ENCODE data around the gene SHH.

SHH gene

DNA sequence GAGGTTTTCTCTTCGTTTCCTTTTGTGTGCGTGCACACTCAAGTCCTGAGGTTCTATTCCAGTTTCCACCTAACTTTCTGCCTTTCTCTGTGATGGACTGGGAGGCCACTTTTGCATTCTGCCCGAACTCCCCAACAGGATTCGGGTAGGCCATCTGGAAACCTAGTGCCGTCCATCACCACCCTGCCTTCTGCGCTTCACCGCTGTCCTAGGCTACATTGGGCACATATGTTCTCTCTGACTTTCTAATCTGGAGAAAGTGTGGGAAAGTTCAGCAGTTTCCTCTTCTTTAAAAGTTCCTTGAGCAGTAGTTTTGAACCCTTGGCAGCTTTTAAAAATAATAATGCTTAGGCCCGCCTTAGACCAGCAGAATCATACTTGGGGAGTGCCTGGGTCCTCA lies 46.8 kb downstream of the SHH start:
- FAIRE-seq = no peak
- DNase-seq (ENCODE audit: insufficient read length, low spot score) = no peak
- TF ChIP-seq TAF1 (IDR thresholded peaks at IDR 0.05; ENCODE audit: low read depth, low read length) (no peak), SPI1 (IDR thresholded peaks at IDR 0.05; ENCODE audit: low read depth, low read length) (no peak), PAX5 (IDR thresholded peaks at IDR 0.05; ENCODE audit: insufficient read depth, low read length, severe bottlenecking) (no peak), POU2F2 (IDR thresholded peaks at IDR 0.05; ENCODE audit: low read depth, low read length) (no peak), POLR2AphosphoS5 (IDR thresholded peaks at IDR 0.05; ENCODE audit: low read depth, low read length) (no peak), POLR2A (IDR thresholded peaks at IDR 0.05; ENCODE audit: low read depth, low read length) (no peak)

DNA sequence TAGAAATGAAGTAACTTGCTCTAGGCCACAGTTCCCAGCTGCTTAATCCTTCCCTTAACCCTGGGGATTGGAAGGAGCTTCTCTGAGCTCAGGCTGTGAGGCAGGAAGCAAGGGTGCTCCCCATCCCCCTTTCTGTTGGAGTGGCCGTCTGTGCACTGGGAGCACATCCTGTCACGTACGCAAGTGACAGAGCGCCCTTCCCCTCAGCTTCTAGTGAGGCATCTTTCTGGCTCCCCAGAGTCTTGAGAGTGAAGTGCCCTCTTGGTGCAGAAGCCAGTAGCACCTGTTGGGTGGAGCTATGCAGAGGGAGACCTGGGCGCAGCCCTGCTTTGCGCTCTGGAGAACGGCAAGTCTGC lies 47.8 kb downstream of the SHH start:
- FAIRE-seq (no peak), DNase-seq (ENCODE audit: insufficient read length, low spot score) (peak; percentile 41)
- TF ChIP-seq POLR2AphosphoS5 (IDR thresholded peaks at IDR 0.05; ENCODE audit: low read depth, low read length) = no peak
- 0 out of 2 replicates have a peak, but pooled peaks have one; percentile 8 for TF ChIP-seq TAF1 (IDR thresholded peaks at IDR 0.05; ENCODE audit: low read depth, low read length)

DNA sequence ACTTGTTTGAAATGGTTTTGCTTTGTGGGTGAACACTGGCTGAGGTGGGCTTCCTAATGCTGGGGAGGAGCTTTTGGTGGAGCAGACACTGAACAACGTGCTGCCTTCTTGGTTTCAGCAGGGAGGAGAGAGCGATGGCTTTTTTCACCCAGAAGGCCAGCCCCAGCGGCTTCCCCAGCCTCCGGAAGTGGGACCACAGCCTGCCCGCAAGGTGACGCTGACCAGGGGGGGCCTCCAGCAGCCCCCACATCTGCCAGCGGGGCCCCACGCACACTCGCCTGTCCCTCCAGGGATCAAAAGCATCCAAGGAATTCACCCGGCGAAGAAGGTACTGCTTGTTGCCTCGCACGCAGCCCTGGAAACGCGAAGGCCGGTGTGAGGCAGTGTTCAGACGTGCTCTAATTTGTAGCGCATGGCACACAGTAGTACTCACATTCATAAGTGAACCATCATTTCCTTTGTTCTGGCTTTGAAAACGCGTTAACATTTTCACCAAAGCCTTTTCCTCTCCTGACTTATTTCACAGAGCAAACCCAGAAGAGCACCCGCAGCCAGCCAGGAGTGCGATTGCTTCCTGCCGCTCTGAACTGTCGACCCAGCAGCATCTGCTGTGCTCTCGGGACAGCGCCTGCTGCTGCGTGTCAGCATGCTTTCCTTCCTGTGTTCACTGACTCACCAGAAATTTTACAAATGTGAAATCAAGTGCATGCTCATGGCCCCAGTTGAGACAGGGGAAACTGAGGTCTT lies 48.4 kb downstream of the SHH start:
- TF ChIP-seq POLR2AphosphoS5 (IDR thresholded peaks at IDR 0.05; ENCODE audit: low read depth, low read length) = peak; percentile 13; the same call in 1 of the 2 replicates
- no peak for TF ChIP-seq PAX5 (IDR thresholded peaks at IDR 0.05; ENCODE audit: insufficient read depth, low read length, severe bottlenecking)
- TF ChIP-seq POLR2A (IDR thresholded peaks at IDR 0.05; ENCODE audit: low read depth, low read length) = peak; percentile 74; the same call in 1 of the 2 replicates
- TF ChIP-seq TAF1 (IDR thresholded peaks at IDR 0.05; ENCODE audit: low read depth, low read length) = 0 out of 2 replicates have a peak, but pooled peaks have one; percentile 13
- TF ChIP-seq POU2F2 (IDR thresholded peaks at IDR 0.05; ENCODE audit: low read depth, low read length) = peak; percentile 10
- no peak for TF ChIP-seq SPI1 (IDR thresholded peaks at IDR 0.05; ENCODE audit: low read depth, low read length)
- DNase-seq (ENCODE audit: insufficient read length, low spot score) (peak; percentile 53), FAIRE-seq (peak; percentile 93)

DNA sequence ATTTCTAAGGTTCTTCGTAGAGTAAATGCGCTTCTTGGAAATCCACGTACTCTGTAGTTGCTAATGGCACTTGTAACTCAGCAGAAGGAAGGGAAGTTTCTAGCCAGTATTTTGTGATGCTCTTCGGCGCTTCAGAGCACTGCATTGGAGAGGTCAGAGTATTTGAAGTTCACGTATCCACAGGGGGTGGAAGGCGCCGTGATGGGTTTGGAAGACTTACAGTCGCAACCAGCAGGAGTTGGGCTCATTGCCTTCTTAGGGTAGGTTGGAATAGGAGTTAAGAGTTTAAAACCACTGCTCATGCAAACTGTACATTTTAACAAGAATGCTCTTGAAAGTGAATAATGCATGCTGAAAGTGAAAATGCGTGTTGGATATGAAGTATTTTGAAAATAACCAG lies 49.1 kb downstream of the SHH start:
- FAIRE-seq = peak; percentile 50
- no peak for DNase-seq (ENCODE audit: insufficient read length, low spot score)
- TF ChIP-seq POU2F2 (IDR thresholded peaks at IDR 0.05; ENCODE audit: low read depth, low read length) = no peak
- no peak for TF ChIP-seq PAX5 (IDR thresholded peaks at IDR 0.05; ENCODE audit: insufficient read depth, low read length, severe bottlenecking)
- no peak for TF ChIP-seq POLR2A (IDR thresholded peaks at IDR 0.05; ENCODE audit: low read depth, low read length)
- no peak for TF ChIP-seq POLR2AphosphoS5 (IDR thresholded peaks at IDR 0.05; ENCODE audit: low read depth, low read length)
- no peak for TF ChIP-seq TAF1 (IDR thresholded peaks at IDR 0.05; ENCODE audit: low read depth, low read length)
- TF ChIP-seq SPI1 (IDR thresholded peaks at IDR 0.05; ENCODE audit: low read depth, low read length) = no peak

DNA sequence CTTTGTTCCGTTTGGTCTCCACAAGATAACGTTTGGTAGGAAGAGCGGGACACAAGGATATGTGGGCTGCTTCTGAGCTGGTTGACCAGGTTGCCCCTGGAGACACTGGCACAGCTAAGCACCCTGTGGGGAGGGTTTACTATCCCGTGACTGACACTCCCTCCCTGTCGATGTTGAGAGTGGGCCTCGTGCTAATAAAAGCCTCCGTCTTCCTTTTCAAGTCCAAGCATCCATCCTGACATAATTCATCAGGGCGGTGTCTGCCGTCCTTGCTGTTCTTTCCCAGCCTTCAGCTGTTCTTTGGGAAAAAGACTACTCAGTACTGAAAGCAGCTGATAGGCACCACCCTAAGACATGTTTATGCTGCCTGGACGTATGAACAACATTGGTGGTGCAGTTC lies 49.6 kb downstream of the SHH start:
- TF ChIP-seq SPI1 (IDR thresholded peaks at IDR 0.05; ENCODE audit: low read depth, low read length) = no peak
- TF ChIP-seq POLR2AphosphoS5 (IDR thresholded peaks at IDR 0.05; ENCODE audit: low read depth, low read length) = no peak
- no peak for TF ChIP-seq PAX5 (IDR thresholded peaks at IDR 0.05; ENCODE audit: insufficient read depth, low read length, severe bottlenecking)
- no peak for TF ChIP-seq TAF1 (IDR thresholded peaks at IDR 0.05; ENCODE audit: low read depth, low read length)
- TF ChIP-seq POLR2A (IDR thresholded peaks at IDR 0.05; ENCODE audit: low read depth, low read length) = no peak
- TF ChIP-seq POU2F2 (IDR thresholded peaks at IDR 0.05; ENCODE audit: low read depth, low read length) = no peak
- DNase-seq (ENCODE audit: insufficient read length, low spot score) = no peak
- no peak for FAIRE-seq

DNA sequence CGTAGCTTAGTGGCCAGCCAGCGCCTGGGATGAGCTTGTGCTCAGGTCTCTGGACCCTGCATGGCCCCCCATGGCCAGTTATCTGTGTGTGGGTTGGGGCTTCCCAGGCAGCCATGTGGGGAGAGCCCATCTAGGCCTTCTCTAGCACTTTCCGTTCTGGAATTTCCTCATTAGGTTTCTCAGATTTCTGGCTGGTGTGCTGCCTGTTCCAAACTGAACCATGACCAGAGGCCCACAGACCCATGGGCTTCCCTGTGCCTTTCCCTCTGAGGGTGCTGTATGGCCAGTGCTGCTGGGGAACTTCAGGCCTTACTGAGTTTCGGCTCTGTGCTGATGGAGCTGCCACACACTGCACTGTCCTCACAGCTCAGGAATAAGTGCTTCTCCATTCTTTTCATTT lies 50.2 kb downstream of the SHH start:
- no peak for TF ChIP-seq POLR2A (IDR thresholded peaks at IDR 0.05; ENCODE audit: low read depth, low read length)
- no peak for TF ChIP-seq POU2F2 (IDR thresholded peaks at IDR 0.05; ENCODE audit: low read depth, low read length)
- TF ChIP-seq PAX5 (IDR thresholded peaks at IDR 0.05; ENCODE audit: insufficient read depth, low read length, severe bottlenecking) = no peak
- no peak for TF ChIP-seq TAF1 (IDR thresholded peaks at IDR 0.05; ENCODE audit: low read depth, low read length)
- TF ChIP-seq SPI1 (IDR thresholded peaks at IDR 0.05; ENCODE audit: low read depth, low read length) = no peak
- TF ChIP-seq POLR2AphosphoS5 (IDR thresholded peaks at IDR 0.05; ENCODE audit: low read depth, low read length) = no peak
- FAIRE-seq = no peak

DNA sequence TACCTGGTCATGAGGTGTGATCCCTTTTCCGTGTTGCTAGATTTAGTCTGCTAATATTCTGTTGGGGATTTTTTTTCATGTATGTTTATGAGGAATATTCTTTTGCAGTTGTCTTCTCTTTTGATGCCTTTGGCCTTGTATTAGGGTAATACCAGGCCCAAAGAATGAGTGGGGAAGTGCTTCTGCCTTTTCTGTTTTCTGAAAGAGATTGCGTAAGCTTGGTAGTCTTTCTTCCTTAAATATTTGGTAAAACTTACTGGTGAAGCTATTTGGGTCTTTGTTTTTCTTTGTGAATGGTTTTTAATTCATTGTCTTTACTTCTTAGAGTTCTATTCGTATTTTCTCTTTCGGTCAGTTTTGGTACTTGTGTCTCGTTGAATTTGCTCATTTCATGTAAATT lies 51.1 kb downstream of the SHH start:
- DNase-seq (ENCODE audit: insufficient read length, low spot score) = no peak
- TF ChIP-seq TAF1 (IDR thresholded peaks at IDR 0.05; ENCODE audit: low read depth, low read length) (no peak), SPI1 (IDR thresholded peaks at IDR 0.05; ENCODE audit: low read depth, low read length) (no peak), POU2F2 (IDR thresholded peaks at IDR 0.05; ENCODE audit: low read depth, low read length) (no peak), PAX5 (IDR thresholded peaks at IDR 0.05; ENCODE audit: insufficient read depth, low read length, severe bottlenecking) (no peak), POLR2A (IDR thresholded peaks at IDR 0.05; ENCODE audit: low read depth, low read length) (no peak), POLR2AphosphoS5 (IDR thresholded peaks at IDR 0.05; ENCODE audit: low read depth, low read length) (no peak)
- FAIRE-seq = no peak

More for the DNA sequence above, 50.2 kb downstream of the SHH start:
- no peak for DNase-seq (ENCODE audit: insufficient read length, low spot score)

DNA sequence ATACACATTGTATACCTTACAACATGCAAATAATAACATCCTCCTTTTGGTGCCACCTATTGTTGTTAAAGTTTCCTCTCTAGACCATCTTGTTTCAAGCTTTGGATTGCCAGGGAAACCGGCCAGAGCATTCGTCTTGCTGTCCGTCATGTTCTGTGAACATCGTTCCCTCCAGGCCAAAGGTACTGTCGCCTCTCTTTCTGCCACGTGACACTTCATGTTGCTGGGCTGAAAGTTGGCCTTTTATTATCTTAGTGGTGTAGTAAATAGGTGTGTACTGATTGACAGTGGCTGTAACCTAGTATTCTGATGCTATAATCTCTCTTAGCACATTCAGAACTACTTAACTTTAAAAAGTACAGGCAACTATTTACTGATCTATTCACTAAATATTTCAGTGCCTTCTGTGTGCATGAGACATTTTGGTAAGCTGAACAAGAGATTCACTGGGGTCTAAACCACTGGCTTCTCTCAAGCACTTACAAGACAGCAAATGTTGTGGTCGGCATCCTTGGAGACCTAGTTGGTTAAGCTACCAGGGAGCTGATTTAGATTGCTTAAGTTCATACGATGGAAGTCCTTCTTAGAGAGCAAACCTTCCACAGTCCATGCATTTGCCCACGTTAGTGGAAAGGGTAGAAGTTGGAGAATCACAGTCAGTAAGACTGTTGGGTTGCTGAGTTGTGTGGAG lies 52.4 kb downstream of the SHH start:
- TF ChIP-seq POU2F2 (IDR thresholded peaks at IDR 0.05; ENCODE audit: low read depth, low read length) (no peak), SPI1 (IDR thresholded peaks at IDR 0.05; ENCODE audit: low read depth, low read length) (no peak), POLR2AphosphoS5 (IDR thresholded peaks at IDR 0.05; ENCODE audit: low read depth, low read length) (no peak), PAX5 (IDR thresholded peaks at IDR 0.05; ENCODE audit: insufficient read depth, low read length, severe bottlenecking) (no peak), POLR2A (IDR thresholded peaks at IDR 0.05; ENCODE audit: low read depth, low read length) (no peak), TAF1 (IDR thresholded peaks at IDR 0.05; ENCODE audit: low read depth, low read length) (no peak)
- DNase-seq (ENCODE audit: insufficient read length, low spot score) (no peak), FAIRE-seq (no peak)

DNA sequence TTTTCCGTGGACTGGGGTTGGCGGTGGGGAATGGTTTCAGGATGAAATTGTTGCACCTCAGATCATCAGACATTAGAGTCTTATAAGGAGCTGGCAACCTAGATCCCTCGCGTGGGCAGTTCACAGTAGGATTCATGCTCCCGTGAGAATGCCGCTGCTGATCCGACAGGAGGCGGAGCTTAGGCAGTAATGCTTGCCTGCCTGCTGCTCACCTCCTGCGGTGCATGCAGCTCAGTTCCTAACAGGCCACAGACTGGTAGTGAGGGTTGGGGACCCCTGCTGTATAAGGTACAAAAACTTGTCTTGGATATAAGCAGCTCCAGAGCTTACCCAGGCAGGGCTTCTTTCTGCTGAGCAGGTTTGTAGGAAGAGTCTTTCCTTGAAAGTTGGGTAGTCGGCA lies 53.9 kb downstream of the SHH start:
- FAIRE-seq (no peak), DNase-seq (ENCODE audit: insufficient read length, low spot score) (no peak)
- no peak for TF ChIP-seq TAF1 (IDR thresholded peaks at IDR 0.05; ENCODE audit: low read depth, low read length)
- TF ChIP-seq POLR2A (IDR thresholded peaks at IDR 0.05; ENCODE audit: low read depth, low read length) = no peak
- no peak for TF ChIP-seq PAX5 (IDR thresholded peaks at IDR 0.05; ENCODE audit: insufficient read depth, low read length, severe bottlenecking)
- no peak for TF ChIP-seq POLR2AphosphoS5 (IDR thresholded peaks at IDR 0.05; ENCODE audit: low read depth, low read length)
- no peak for TF ChIP-seq POU2F2 (IDR thresholded peaks at IDR 0.05; ENCODE audit: low read depth, low read length)
- no peak for TF ChIP-seq SPI1 (IDR thresholded peaks at IDR 0.05; ENCODE audit: low read depth, low read length)

All from GM12891 (cell line).